C4-2B (cell line): Measurements from ENCODE around the gene MIPOL1.

Source experiments
- H3K27ac ChIP-seq: fragments of 450-650 bp; 2 replicates; pipeline ENCODE4 v1.5.1; 2017
- ZFX ChIP-seq: fragments of 450-650 bp; IDR thresholded peaks from 2 replicates; pipeline ENCODE4 v1.6.1; 2017
- TF ChIP-seq, protein P1 (sequence below): fragments of 450-650 bp; conservative IDR thresholded peaks from 2 replicates; pipeline ENCODE4 v1.5.1; 2017; ENCODE audit warnings: mild to moderate bottlenecking

Gene MIPOL1

DNA sequence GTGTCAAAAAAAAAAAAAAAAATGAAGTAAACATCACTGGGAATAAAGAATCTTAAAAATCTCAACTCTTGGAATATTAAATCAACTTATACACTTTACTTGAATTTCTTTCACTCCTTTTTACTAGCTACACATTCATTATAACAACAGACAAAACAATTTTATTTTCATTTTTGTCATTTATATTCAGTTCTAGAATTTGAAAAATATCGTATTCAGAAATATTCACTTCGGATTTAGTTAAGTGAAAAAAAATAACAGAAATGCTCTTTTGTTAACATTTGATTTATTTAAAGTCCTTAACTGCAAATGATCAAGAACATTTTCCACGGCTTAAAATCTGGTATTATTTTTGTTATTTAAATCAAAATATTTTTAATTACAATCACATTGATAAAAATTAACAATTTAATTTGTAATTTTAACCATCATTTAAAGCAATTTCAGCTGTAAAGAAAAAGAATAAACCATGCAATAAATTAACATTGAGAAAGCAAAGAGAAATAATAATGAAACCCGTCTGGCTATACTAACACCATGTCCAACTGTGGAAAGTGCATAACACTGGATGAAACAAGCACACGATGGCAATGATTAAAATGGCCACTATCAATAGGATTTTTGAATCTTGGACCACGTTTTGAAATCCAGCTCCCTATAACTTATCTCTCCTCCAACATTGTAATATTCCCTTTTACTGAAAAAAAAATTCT is 392.1 kb downstream of the MIPOL1 start:
- peak overlapping the region; percentile 62; the same call in 1 of the 2 replicates for H3K27ac ChIP-seq
- no peak for TF ChIP-seq ZFX
- TF ChIP-seq, protein P1, sequence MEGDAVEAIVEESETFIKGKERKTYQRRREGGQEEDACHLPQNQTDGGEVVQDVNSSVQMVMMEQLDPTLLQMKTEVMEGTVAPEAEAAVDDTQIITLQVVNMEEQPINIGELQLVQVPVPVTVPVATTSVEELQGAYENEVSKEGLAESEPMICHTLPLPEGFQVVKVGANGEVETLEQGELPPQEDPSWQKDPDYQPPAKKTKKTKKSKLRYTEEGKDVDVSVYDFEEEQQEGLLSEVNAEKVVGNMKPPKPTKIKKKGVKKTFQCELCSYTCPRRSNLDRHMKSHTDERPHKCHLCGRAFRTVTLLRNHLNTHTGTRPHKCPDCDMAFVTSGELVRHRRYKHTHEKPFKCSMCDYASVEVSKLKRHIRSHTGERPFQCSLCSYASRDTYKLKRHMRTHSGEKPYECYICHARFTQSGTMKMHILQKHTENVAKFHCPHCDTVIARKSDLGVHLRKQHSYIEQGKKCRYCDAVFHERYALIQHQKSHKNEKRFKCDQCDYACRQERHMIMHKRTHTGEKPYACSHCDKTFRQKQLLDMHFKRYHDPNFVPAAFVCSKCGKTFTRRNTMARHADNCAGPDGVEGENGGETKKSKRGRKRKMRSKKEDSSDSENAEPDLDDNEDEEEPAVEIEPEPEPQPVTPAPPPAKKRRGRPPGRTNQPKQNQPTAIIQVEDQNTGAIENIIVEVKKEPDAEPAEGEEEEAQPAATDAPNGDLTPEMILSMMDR: no peak

DNA sequence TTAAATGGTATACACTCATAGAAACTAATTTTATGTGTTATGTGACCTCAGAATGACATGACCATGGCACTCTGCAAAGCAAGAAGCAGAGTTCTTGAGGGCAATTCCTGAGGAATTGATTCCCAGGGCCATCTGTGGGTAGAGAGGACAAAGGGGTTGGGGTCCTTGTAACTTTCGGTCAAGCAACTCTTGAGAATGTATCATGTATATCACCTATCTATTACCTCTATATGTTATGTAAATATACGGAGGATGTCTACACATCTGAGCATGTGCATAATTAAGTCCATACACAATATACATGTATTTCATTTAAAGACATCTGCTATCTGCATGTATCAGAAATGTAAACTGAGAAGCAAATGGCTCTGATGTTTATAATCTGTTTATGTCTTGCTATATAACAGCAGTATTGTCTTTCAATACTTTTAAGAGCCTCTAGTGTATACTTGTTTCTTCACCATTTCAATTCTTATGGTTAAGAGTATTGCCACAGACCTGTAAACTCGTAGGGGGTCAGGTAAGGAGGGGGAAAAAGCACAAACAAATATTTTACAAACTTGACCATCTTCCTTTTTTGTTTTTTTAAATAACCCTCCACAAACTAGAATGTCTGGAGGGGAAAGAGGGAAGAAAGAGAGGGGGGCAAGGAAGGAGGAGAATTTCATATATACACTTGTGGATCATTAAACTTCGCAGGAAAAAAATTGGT is 392.8 kb downstream of the MIPOL1 start:
- TF ChIP-seq, protein P1: no peak
- no peak for TF ChIP-seq ZFX
- peak overlapping the region; percentile 93 for H3K27ac ChIP-seq

DNA sequence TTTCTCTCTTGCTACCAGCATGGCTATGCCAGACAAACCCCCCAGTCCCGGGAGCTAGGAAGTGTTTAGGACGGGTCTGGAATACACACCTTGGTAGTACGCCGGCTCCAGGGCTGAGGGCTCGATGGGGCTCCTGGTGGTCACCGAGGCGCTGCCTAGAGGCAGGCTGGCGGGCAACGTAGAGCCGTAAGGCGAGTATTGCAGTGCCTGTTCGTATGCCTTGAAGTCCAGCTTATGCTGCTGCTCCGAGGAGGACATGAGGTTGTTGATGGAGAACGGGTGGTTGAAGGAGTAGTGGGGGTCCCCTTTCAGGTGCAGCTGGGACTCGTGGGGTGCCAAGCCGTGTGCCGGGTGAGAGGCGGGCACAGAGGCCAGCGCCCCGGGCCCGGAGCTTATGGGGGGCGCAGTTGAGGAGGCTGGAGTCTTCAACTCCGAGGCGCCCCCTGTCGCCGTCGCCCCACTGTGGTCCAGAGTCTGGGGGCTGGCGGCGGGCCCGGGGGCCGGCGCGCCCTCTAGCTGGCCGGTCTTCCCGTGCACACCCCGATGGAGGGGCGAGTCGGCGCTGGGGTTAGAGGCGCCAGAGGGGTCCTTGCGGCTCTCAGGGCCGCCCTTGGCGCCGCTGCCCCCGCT is 393.7 kb downstream of the MIPOL1 start:
- peak overlapping the region; percentile 93 for H3K27ac ChIP-seq
- no peak for TF ChIP-seq ZFX
- TF ChIP-seq, protein P1: peak; percentile 56

DNA sequence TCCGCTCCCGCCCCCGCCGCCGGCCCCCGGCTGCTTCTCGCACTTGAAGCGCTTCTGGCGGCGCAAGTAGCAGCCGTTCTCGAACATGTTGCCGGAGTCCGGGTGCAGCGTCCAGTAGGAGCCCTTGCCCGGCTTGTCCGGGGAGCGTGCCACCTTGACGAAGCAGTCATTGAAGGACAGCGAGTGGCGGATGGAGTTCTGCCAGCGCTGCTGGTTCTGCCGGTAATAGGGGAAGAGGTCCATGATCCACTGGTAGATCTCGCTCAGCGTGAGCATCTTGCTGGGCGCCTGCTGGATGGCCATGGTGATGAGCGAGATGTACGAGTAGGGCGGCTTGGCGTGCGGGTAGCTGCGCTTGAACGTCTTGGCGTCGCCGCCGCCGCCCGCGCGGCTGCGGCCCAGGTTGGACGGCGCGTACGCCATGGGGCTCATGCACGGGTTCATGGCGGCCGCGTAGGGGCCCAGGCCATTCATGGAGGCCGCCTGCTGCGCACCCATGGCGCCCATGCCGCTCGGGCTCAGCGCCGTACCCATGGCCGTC is 394.3 kb downstream of the MIPOL1 start:
- peak overlapping the region; percentile 93 for H3K27ac ChIP-seq
- TF ChIP-seq, protein P1: peak; percentile 34
- TF ChIP-seq ZFX: no peak; the same call in 1 of the 2 replicates

DNA sequence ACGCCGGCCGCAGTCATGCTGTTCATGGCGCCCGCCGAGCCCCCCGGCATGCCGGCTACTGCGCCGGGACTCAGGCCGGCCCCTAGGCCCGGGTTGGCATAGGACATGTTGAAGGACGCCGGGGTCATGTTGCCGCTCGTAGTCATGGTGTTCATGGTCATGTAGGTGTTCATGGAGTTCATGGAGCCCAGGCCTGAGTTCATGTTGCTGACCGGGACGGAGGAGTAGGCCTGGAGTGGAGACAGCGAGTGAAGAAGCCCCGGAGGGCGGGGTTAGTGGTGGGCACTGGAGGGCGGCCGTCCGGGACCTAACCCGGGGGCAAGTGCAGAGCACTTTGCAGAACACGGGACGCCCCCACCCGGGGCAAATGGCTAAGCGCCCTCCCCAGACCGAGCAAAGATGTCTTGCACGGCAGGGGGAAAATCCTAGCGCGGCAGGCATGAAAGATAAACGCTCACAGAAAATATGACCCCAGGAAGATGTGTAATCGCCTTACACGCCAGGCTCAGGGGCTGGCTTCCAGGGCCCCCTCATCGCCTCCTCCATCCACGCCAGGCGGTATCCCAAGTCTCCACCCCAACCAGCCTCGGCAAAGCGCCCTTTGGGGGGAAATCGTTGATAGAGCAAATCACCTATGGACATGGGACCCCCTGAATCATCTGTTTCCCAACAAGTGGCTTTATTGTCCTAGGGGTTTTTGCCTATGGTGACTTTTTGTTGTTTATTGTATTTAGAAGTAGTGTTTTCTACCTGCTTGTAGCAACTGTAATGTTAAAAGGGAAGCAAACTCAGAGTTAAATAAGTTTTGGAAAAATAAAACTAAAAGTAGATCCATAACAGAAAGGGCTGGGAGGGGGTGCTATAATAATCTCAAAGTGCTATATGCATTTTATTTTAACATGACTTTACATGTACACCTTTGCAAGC is 395.0 kb downstream of the MIPOL1 start:
- peak; percentile 62 for TF ChIP-seq ZFX
- TF ChIP-seq, protein P1: no peak
- H3K27ac ChIP-seq: peak overlapping the region; percentile 93

DNA sequence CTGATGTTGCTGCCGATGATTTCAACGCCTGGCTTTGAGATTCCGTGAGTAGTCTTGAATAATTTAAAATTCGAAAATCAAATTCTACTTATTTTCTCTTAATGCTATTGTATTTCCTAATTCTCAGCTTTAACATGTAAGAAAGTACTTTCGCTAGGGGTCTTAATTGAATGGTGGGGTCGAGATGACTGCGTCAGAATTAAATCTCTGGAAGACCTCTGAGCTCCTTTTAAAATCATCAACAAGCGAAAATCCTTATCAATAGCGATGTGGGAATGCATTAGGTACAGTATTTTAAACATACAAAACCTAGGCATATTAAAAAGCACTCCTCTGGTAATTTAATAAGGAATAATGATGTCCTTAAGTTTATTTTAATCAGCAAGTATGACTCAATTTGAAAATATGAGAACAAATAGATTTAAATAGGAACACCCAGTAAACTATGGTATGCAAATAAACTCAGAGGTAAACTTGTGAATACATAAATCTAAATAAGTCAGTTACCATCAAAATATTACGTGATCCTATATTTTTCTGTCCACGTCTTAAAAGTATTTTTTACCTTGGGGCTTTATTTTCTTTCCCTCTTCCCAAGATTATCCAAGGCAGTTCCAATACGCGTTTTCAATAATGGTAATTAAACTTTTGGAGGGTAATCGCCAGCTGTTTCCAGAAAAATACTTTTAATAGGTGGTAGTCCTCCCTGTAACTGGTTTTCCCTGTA is 395.9 kb downstream of the MIPOL1 start:
- peak overlapping the region; percentile 94 for H3K27ac ChIP-seq
- TF ChIP-seq ZFX: no peak
- TF ChIP-seq, protein P1: no peak
